H1 (cell line): ENCODE results near the gene GMPR. TPM values are rescaled to one million over a fixed set of nuclear protein-coding genes. Genes with fewer than 3 reads are reported as not detected.

Experiments used
- CTCF ChIA-PET: fragments of 300-600 bp; sonication (Branson Sonifier 250); formaldehyde crosslinking; loops from one replicate; lab custom pipeline; 2021; ENCODE audit not compliant: partially characterized antibody; lab: Charles Lee
- POLR2A ChIA-PET: fragments of 300-600 bp; sonication (Branson Sonifier 250); formaldehyde crosslinking; loops from one replicate; lab custom pipeline; 2021; ENCODE audit warnings: inconsistent platforms; ENCODE audit not compliant: partially characterized antibody; lab: Charles Lee
- DNase-seq, 2 experiments: peaks; one replicate each; pipeline versions ENCODE4 v3.0.0 to v3.0.0-alpha.2; 2010 to 2022; ENCODE audit warnings: low spot score in 2 of 2, low read depth in 1 of 2, mixed read lengths in 1 of 2
- FAIRE-seq: peaks from 2 replicates; lab custom pipeline; 2011; peaks lifted over from hg19 to GRCh38; lab: Jason Lieb, UNC
- H2AFZ ChIP-seq: 2 replicates; pipeline ENCODE4 v1.8.1; 2012; ENCODE audit warnings: low read length, inconsistent platforms
- H2AK5ac ChIP-seq: 2 replicates; pipeline ENCODE4 v1.6.1; 2013; ENCODE audit warnings: low read depth, low read length
- H2BK120ac ChIP-seq: replicated peaks from 2 replicates; pipeline ENCODE3; 2013; ENCODE audit warnings: low read depth, low read length, inconsistent platforms
- H2BK12ac ChIP-seq: 2 replicates; pipeline ENCODE4 v1.6.1; 2013; ENCODE audit warnings: low read depth, low read length
- H2BK15ac ChIP-seq: 2 replicates; pipeline ENCODE4 v1.6.1; 2013; ENCODE audit warnings: low read length
- H2BK20ac ChIP-seq: 2 replicates; pipeline ENCODE4 v1.6.1; 2013; ENCODE audit warnings: low read length
- H2BK5ac ChIP-seq: 2 replicates; pipeline ENCODE4 v1.6.1; 2013; ENCODE audit warnings: low read depth, low read length
- H3K14ac ChIP-seq: 2 replicates; pipeline ENCODE4 v1.6.1; 2013; ENCODE audit warnings: inconsistent platforms; ENCODE audit not compliant: insufficient read length
- H3K18ac ChIP-seq: 2 replicates; pipeline ENCODE4 v1.6.1; 2013; ENCODE audit warnings: low read length; ENCODE audit errors: extremely low read depth
- H3K23ac ChIP-seq: 2 replicates; pipeline ENCODE4 v1.6.1; 2013; ENCODE audit warnings: inconsistent platforms; ENCODE audit not compliant: insufficient read length
- H3K23me2 ChIP-seq: 2 replicates; pipeline ENCODE4 v1.6.1; 2013; ENCODE audit warnings: low read depth, low read length
- H3K27ac ChIP-seq: 2 replicates; pipeline ENCODE4 v1.6.1; 2011; ENCODE audit warnings: low read depth, low read length, inconsistent platforms
- H3K27me3 ChIP-seq, 4 experiments: replicated peaks in 1 of 4; 1 replicate in 1 of 4; 2 replicates in 3 of 4; pipeline versions ENCODE4 v1.6.1 to v1.8.1; 2011 to 2013; ENCODE audit warnings: low read length in 3 of 4, mild to moderate bottlenecking in 3 of 4, inconsistent platforms in 2 of 4, mixed read lengths in 2 of 4, moderate library complexity in 1 of 4; ENCODE audit not compliant: control insufficient read depth in 3 of 4, insufficient read depth in 3 of 4; ENCODE audit errors: extremely low read depth in 1 of 4
- H3K36me3 ChIP-seq, 4 experiments: 2 replicates each; pipeline versions ENCODE4 v1.6.1 to v1.8.1; 2011 to 2013; ENCODE audit warnings: mild to moderate bottlenecking in 4 of 4, low read length in 3 of 4, moderate library complexity in 2 of 4, control low read depth in 1 of 4, inconsistent platforms in 1 of 4; ENCODE audit not compliant: insufficient read depth in 4 of 4, control insufficient read depth in 2 of 4
- H3K4ac ChIP-seq: replicated peaks from 2 replicates; pipeline ENCODE3; 2013; ENCODE audit warnings: low read length, low read depth, mixed read lengths, inconsistent platforms; ENCODE audit not compliant: insufficient read length
- H3K4me1 ChIP-seq, 4 experiments: replicated peaks in 1 of 4; 1 replicate in 1 of 4; 2 replicates in 3 of 4; pipeline versions ENCODE4 v1.6.1 to v1.8.1; 2011 to 2013; ENCODE audit warnings: low read length in 3 of 4, inconsistent platforms in 2 of 4, mixed read lengths in 1 of 4; ENCODE audit not compliant: insufficient read depth in 4 of 4, control insufficient read depth in 3 of 4
- H3K4me2 ChIP-seq, 2 experiments: 2 replicates each; pipeline versions ENCODE4 v1.6.1 to v1.8.1; 2011 to 2013; ENCODE audit warnings: low read depth in 2 of 2, low read length in 2 of 2, control low read depth in 1 of 2, inconsistent platforms in 1 of 2, mild to moderate bottlenecking in 1 of 2; ENCODE audit not compliant: insufficient read depth in 1 of 2
- H3K4me3 ChIP-seq, 4 experiments: fragments of 200-600, 300-600 bp in 1 of 4; sonication (generic), shearing (Covaris generic), sonication (Bioruptor Twin) in 1 of 4; 2 replicates each; pipeline versions ENCODE4 v1.5.1 to v1.8.1; 2011 to 2016; ENCODE audit warnings: low read length in 4 of 4, low read depth in 3 of 4, control low read depth in 2 of 4, inconsistent platforms in 2 of 4, mild to moderate bottlenecking in 2 of 4, mixed read lengths in 1 of 4, moderate library complexity in 1 of 4; ENCODE audit not compliant: insufficient read depth in 2 of 4; ENCODE audit errors: extremely low read depth in 1 of 4
- H3K56ac ChIP-seq: replicated peaks from 2 replicates; pipeline ENCODE3; 2013; ENCODE audit warnings: low read depth, mild to moderate bottlenecking, mixed read lengths, low read length, inconsistent platforms; ENCODE audit not compliant: insufficient read length
- H3K79me1 ChIP-seq: 2 replicates; pipeline ENCODE4 v1.6.1; 2013; ENCODE audit warnings: low read depth, low read length, control low read depth
- H3K79me2 ChIP-seq, 2 experiments: 2 replicates each; pipeline versions ENCODE4 v1.6.1 to v1.8.1; 2012 to 2013; ENCODE audit warnings: low read length in 2 of 2, mild to moderate bottlenecking in 2 of 2, inconsistent platforms in 1 of 2; ENCODE audit not compliant: insufficient read depth in 2 of 2, control insufficient read depth in 1 of 2
- H3K9ac ChIP-seq, 4 experiments: replicated peaks in 1 of 4; 1 replicate in 1 of 4; 2 replicates in 3 of 4; pipeline versions ENCODE4 v1.6.1 to v1.8.1; 2011 to 2013; ENCODE audit warnings: low read depth in 3 of 4, low read length in 3 of 4, control low read depth in 2 of 4, mild to moderate bottlenecking in 2 of 4, moderate library complexity in 2 of 4, inconsistent platforms in 1 of 4; ENCODE audit errors: extremely low read depth in 1 of 4
- H3K9me3 ChIP-seq, 2 experiments: 2 replicates each; pipeline versions ENCODE4 v1.6.1 to v1.8.1; 2012 to 2013; ENCODE audit warnings: mild to moderate bottlenecking in 2 of 2, moderate library complexity in 2 of 2, control low read depth in 1 of 2, inconsistent platforms in 1 of 2, low read depth in 1 of 2, low read length in 1 of 2, mixed read lengths in 1 of 2; ENCODE audit not compliant: insufficient read depth in 2 of 2
- H4K20me1 ChIP-seq, 2 experiments: replicated peaks in 1 of 2; 2 replicates each; pipeline versions ENCODE3 to v1.8.1; 2011 to 2013; ENCODE audit warnings: inconsistent platforms in 2 of 2, low read length in 2 of 2, mild to moderate bottlenecking in 1 of 2; ENCODE audit not compliant: insufficient read depth in 2 of 2, control insufficient read depth in 1 of 2
- H4K5ac ChIP-seq: 2 replicates; pipeline ENCODE4 v1.6.1; 2013; ENCODE audit warnings: low read length, low read depth, mixed read lengths, inconsistent platforms; ENCODE audit not compliant: insufficient read length
- H4K8ac ChIP-seq: 2 replicates; pipeline ENCODE4 v1.8.0; 2013; ENCODE audit warnings: mild to moderate bottlenecking, moderate library complexity, low read length, inconsistent platforms; ENCODE audit not compliant: insufficient read depth; ENCODE audit errors: extremely low read depth
- H4K91ac ChIP-seq: replicated peaks from 2 replicates; pipeline ENCODE3; 2013; ENCODE audit warnings: low read length, mixed read lengths, inconsistent platforms; ENCODE audit not compliant: insufficient read length
- CBX5 ChIP-seq: fragments of 300-800, 300-1000 bp; sonication (generic); IDR thresholded peaks from 2 replicates; pipeline ENCODE4 v1.7.1; 2016; ENCODE audit warnings: antibody characterized with exemption, low read length, low read depth
- SP2 ChIP-seq: IDR thresholded peaks from 2 replicates; pipeline ENCODE4 v1.6.1; 2012; ENCODE audit warnings: mild to moderate bottlenecking, low read length, inconsistent platforms
- WGBS, 2 experiments: shearing (Covaris generic) in 1 of 2; methylation state at CpG; one replicate each; pipeline versions ENCODE4 v1.1.6 to v1.1.7; 2013 to 2015; ENCODE audit warnings: low lambda C conversion rate in 2 of 2, mixed read lengths in 2 of 2, inconsistent platforms in 1 of 2, low coverage in 1 of 2, missing lambda C conversion rate in 1 of 2; ENCODE audit not compliant: insufficient replicate concordance in 2 of 2, insufficient coverage in 1 of 2, insufficient read length in 1 of 2; ENCODE audit errors: extremely low coverage in 1 of 2, missing lambda C conversion rate in 1 of 2; 5-methylcytosine and 5-hydroxymethylcytosine counted together
- polyA plus RNA-seq, 7 experiments: library from polyadenylated mRNA; depleted of rRNA in 3 of 7; stranded (reverse) in 5 of 7; unstranded in 2 of 7; fragments of >200 nt in 5 of 7; fragments of 200-250 nt in 2 of 7; gene quantifications; 1 replicate in 5 of 7; 2 replicates in 1 of 7; 4 replicates in 1 of 7; pipeline versions ENCODE4 v1.2.1 to v1.2.3, GENCODE V29; 2011 to 2013; ENCODE audit warnings: missing spikeins in 2 of 7, mixed read lengths in 2 of 7
- total RNA-seq: library from RNA; stranded (reverse); fragmentation: NEBNext Ultra II Directional; extraction: Animal tissue kit (Norgen Biotek cat#: 25700); gene quantifications from 2 replicates; pipeline ENCODE4 v1.2.1, GENCODE V29; 2021

GMPR gene
- total and polyA plus RNA-seq, 2 of the 8 experiments (the other 6 are each of a cell fraction or from before 2014, with no cell fraction given), result 0.99 to 1.2 TPM

DNA sequence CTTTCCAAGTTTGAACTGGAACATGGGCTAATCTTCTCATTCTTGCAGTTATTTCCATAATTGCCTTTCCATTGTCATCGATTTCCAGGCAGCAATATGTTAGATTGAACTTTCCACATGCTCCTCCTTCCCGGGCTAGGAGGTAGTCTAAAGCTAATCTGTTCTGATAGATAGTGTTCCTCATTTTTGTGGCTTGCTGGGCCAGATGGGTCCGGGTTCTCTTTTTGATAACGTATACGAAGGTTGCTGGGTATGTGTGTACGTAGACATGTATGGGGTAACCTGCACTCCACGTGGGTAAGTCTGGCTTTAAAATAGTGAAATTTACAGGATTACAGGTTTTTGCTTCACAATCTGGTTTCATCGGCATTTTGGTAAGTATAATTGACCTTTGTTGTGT is 14.0 kb upstream of the GMPR start:
- Histone ChIP-seq H3K14ac (no peak overlapping the region), H3K4ac (no peak overlapping the region), H3K56ac (no peak overlapping the region), H2BK12ac (no peak overlapping the region), H3K79me1 (no peaks in the 10 kb centered on the region), H2AFZ (no peak overlapping the region), H4K5ac (no peak overlapping the region), H3K4me3 (no peak overlapping the region), H3K36me3 (no peaks in the 10 kb centered on the region), H3K9ac (no peak overlapping the region), H3K27me3 (peaks cover 0 to 2% (median 0%) of the 10 kb centered on the region in 4 experiments; a peak in 1 of 7 replicates), H2AK5ac (no peak overlapping the region), H3K23me2 (no peaks in the 10 kb centered on the region), H3K4me2 (no peak overlapping the region), H3K23ac (no peak overlapping the region), H3K9me3 (no peaks in the 10 kb centered on the region), H2BK120ac (no peak overlapping the region), H2BK15ac (no peak overlapping the region), H2BK20ac (no peak overlapping the region), H4K8ac (no peak overlapping the region), H3K27ac (no peak overlapping the region), H2BK5ac (no peak overlapping the region), H3K79me2 (no peaks in the 10 kb centered on the region), H3K18ac (no peak overlapping the region), H3K4me1 (peaks cover 0 to 5% (median 2%) of the 10 kb centered on the region in 4 experiments; a peak in 5 of 7 replicates), H4K20me1 (no peaks in the 10 kb centered on the region), H4K91ac (no peak overlapping the region)
- CTCF ChIA-PET, result interaction anchor here (1.1 kb wide), 1 partner anchor 533 kb away, joined by 3 read pairs; no protein-coding TSS in a partner anchor
- TF ChIP-seq SP2 (no peak), CBX5 (no peak)
- 91% methylated on average over 8 of the region's 8 CpGs; no CpG with 5 or more reads in 1 of the 2 experiments for WGBS, 2 experiments
- POLR2A ChIA-PET, result no interaction called here
- no peak for FAIRE-seq
- DNase-seq, result no peak
